ENCODE data around the gene HNRNPUL1.

DNA sequence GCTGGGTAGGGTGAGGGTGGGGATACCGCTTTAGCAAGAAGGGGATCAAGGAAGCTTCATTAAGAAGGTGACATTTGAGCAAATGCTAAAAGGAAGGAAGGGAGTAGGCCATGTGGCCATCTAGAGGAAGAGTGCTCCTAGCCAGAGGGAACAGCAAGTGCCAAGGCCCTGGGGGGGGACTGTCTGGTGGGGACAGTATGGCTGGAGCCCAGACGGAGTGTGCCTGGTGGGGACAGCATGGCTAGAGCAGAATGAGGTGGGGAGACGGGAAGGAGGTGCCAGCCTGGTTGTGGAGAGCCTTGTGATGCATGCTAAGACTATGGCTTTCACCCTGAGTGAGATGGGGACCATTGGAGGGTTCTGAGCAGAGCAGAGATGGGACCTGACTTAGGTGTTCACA is 91.6 kb downstream of the HNRNPUL1 start:
- no peak for TF ChIP-seq POLR2A (IDR thresholded peaks at IDR 0.05)
- no peak for TF ChIP-seq CTCF (IDR thresholded peaks at IDR 0.05)
